KMS-11 (cell line): ENCODE results near the gene TBC1D22B.

Source experiments
- H2AFZ ChIP-seq: fragments of 200-600 bp; sonication (generic); 2 replicates; pipeline ENCODE4 v1.6.1; 2016; ENCODE audit warnings: antibody characterized with exemption, mixed run types, low read depth
- H3K27ac ChIP-seq: fragments of 200-600 bp; sonication (generic); 2 replicates; pipeline ENCODE4 v1.6.1; 2016; ENCODE audit warnings: mild to moderate bottlenecking, mixed run types
- H3K27me3 ChIP-seq: fragments of 200-600 bp; sonication (generic); 2 replicates; pipeline ENCODE4 v1.6.1; 2017; ENCODE audit warnings: mild to moderate bottlenecking, low read depth, mixed run types, moderate library complexity; ENCODE audit not compliant: insufficient read depth
- H3K36me3 ChIP-seq: fragments of 200-600 bp; sonication (generic); 2 replicates; pipeline ENCODE4 v1.6.1; 2017; ENCODE audit warnings: mild to moderate bottlenecking, mixed run types; ENCODE audit not compliant: insufficient read depth
- H3K4me1 ChIP-seq: fragments of 200-600 bp; sonication (generic); 2 replicates; pipeline ENCODE4 v1.6.1; 2016; ENCODE audit warnings: mild to moderate bottlenecking, low read depth, mixed run types; ENCODE audit not compliant: poor library complexity, severe bottlenecking
- H3K4me2 ChIP-seq: fragments of 200-600 bp; sonication (generic); 2 replicates; pipeline ENCODE4 v1.7.0; 2016; ENCODE audit warnings: mild to moderate bottlenecking, mixed run types
- H3K4me3 ChIP-seq: fragments of 200-600 bp; sonication (generic); IDR thresholded peaks from 2 replicates; pipeline ENCODE4 v1.6.1; 2017; ENCODE audit warnings: low read depth, low read length, mixed read lengths; ENCODE audit not compliant: insufficient read depth
- H3K79me2 ChIP-seq: fragments of 200-600 bp; sonication (generic); 2 replicates; pipeline ENCODE4 v1.6.1; 2016; ENCODE audit warnings: low read depth, mixed run types; ENCODE audit not compliant: insufficient read depth
- H3K9ac ChIP-seq: fragments of 200-600 bp; sonication (generic); 2 replicates; pipeline ENCODE4 v1.6.1; 2016; ENCODE audit warnings: mild to moderate bottlenecking, mixed run types
- H4K20me1 ChIP-seq: fragments of 200-600 bp; sonication (generic); 2 replicates; pipeline ENCODE4 v1.6.1; 2016; ENCODE audit warnings: mild to moderate bottlenecking, mixed run types; ENCODE audit not compliant: insufficient read depth
- CTCF ChIP-seq: fragments of 200-600 bp; sonication (generic); conservative IDR thresholded peaks from 2 replicates; pipeline ENCODE4 v1.6.1; 2017; ENCODE audit warnings: low read depth, mild to moderate bottlenecking, antibody characterized with exemption, low read length, moderate library complexity, mixed read lengths

The TBC1D22B gene

DNA sequence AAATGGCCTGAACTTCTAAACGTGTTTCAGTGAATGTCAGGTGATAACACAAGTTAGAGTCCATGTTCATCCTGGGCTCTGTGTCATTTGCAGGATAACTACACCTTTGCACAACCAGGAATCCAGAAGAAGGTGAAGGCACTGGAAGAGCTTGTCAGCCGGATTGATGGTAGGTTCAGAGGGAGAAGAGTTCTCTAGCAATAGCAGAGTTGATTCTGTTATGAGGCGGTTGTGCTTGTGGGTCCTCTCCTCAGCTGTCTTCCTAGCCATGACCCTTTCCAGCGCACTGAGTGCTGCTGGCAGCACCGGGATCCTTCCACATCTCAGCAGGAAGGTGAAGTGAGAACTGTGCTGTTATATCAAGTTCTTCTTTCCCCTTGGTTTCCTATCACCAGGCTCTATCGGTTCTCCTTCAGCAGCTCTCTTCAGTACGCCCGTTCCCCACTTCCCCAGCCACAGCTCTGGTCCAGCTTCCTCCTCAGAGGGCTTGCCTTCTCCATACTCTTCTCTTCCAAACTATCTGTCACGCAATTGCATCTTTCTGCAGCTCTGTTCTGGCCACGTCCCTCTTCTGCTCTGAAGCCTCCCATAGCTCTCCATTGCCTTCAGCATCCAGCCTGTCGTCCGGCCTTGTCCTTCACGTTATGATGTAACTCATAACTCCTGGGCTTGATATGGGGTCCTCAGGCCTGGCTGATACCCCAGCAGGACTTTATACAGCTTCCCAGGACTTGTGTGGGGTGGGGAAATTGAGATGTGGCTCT is 56.3 kb downstream of the TBC1D22B start:
- no peaks in the 10 kb centered on the region for H4K20me1 ChIP-seq
- no peak overlapping the region for H2AFZ ChIP-seq
- H3K9ac ChIP-seq, result no peak overlapping the region
- peaks cover 10% of the 10 kb centered on the region for H3K4me1 ChIP-seq
- H3K27me3 ChIP-seq, result no peaks in the 10 kb centered on the region
- H3K27ac ChIP-seq, result no peak overlapping the region
- H3K79me2 ChIP-seq, result no peaks in the 10 kb centered on the region
- no peak for TF ChIP-seq CTCF
- no peak overlapping the region for H3K4me3 ChIP-seq
- H3K4me2 ChIP-seq, result no peak overlapping the region
- no peaks in the 10 kb centered on the region for H3K36me3 ChIP-seq

GRCh38 chr6:37314487-37315156 is 57.0 kb downstream of the TBC1D22B start:
- H3K36me3 ChIP-seq, result no peaks in the 10 kb centered on the region
- H2AFZ ChIP-seq, result no peak overlapping the region
- TF ChIP-seq CTCF, result peak; percentile 63
- H3K27me3 ChIP-seq, result no peaks in the 10 kb centered on the region
- peaks cover 4% of the 10 kb centered on the region for H3K4me1 ChIP-seq
- H3K4me3 ChIP-seq, result no peak overlapping the region
- no peaks in the 10 kb centered on the region for H4K20me1 ChIP-seq
- H3K27ac ChIP-seq, result no peak overlapping the region
- no peaks in the 10 kb centered on the region for H3K79me2 ChIP-seq
- no peak overlapping the region for H3K9ac ChIP-seq
- H3K4me2 ChIP-seq, result no peak overlapping the region

GRCh38 chr6:37315157-37315515 is 57.6 kb downstream of the TBC1D22B start:
- no peak overlapping the region for H2AFZ ChIP-seq
- peaks cover 4% of the 10 kb centered on the region for H3K4me1 ChIP-seq
- no peaks in the 10 kb centered on the region for H4K20me1 ChIP-seq
- no peaks in the 10 kb centered on the region for H3K36me3 ChIP-seq
- H3K9ac ChIP-seq, result no peak overlapping the region
- H3K27ac ChIP-seq, result no peak overlapping the region
- no peak overlapping the region for H3K4me3 ChIP-seq
- TF ChIP-seq CTCF, result 0 out of 2 replicates have a peak, but pooled peaks have one; percentile 6
- H3K4me2 ChIP-seq, result no peak overlapping the region
- no peaks in the 10 kb centered on the region for H3K79me2 ChIP-seq
- H3K27me3 ChIP-seq, result no peaks in the 10 kb centered on the region

DNA sequence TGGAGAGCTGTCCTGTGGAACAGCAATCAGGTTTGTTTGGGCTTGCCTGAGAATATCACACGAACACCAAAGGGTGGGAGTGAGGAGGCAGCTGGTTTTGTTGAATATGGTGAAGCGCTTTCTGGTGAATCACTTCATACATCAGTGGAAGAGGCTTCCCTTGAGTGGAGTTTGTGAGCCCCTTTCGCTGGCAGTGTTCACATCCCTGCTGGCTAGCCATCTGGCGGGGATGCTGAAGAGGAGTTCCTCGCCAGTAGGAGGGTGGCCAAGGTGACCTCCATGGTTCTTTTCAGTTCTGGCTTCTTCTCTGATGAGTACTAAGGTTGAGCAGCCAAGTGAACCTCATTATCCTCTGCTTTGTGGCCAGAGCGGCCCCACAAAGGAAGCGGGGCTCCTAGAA is 58.5 kb downstream of the TBC1D22B start:
- Histone ChIP-seq H3K36me3 (no peaks in the 10 kb centered on the region), H3K4me1 (peaks cover 4% of the 10 kb centered on the region), H3K79me2 (no peaks in the 10 kb centered on the region), H3K4me2 (no peak overlapping the region), H3K4me3 (no peak overlapping the region), H3K27ac (no peak overlapping the region), H3K27me3 (no peaks in the 10 kb centered on the region), H4K20me1 (no peaks in the 10 kb centered on the region), H2AFZ (no peak overlapping the region), H3K9ac (no peak overlapping the region)
- no peak for TF ChIP-seq CTCF
